Progenitor cell of endocrine pancreas (in vitro differentiated cells): ENCODE measurements around the gene TMEM116. TPM values are rescaled to one million over a fixed set of nuclear protein-coding genes. Genes with fewer than 3 reads are reported as not detected.

Experiments used
- DNase-seq: peaks from one replicate; pipeline ENCODE4 v3.0.0; 2021; ENCODE audit warnings: low spot score; ENCODE audit not compliant: unreplicated experiment
- H3K27ac Mint-ChIP-seq: 2 replicates; pipeline ENCODE4 v1.8.0; 2021; ENCODE audit warnings: mild to moderate bottlenecking, moderate library complexity, mixed read lengths
- H3K27me3 Mint-ChIP-seq: 2 replicates; pipeline ENCODE4 v1.8.0; 2021; ENCODE audit warnings: mixed read lengths
- H3K36me3 Mint-ChIP-seq: 2 replicates; pipeline ENCODE4 v1.8.0; 2022; ENCODE audit warnings: mixed read lengths; ENCODE audit not compliant: insufficient read depth
- H3K4me1 Mint-ChIP-seq: 2 replicates; pipeline ENCODE4 v1.8.0; 2021; ENCODE audit warnings: low read depth, mixed read lengths
- H3K4me3 Mint-ChIP-seq: 2 replicates; pipeline ENCODE4 v1.8.0; 2021; ENCODE audit warnings: low read depth, mild to moderate bottlenecking, moderate library complexity, mixed read lengths
- H3K9me3 Mint-ChIP-seq: 2 replicates; pipeline ENCODE4 v1.8.0; 2021; ENCODE audit warnings: low read depth, mixed read lengths
- CTCF ChIP-seq: fragments of 200-600 bp; sonication (generic); IDR thresholded peaks from one replicate; pipeline ENCODE4 v1.5.0; 2021; ENCODE audit warnings: antibody characterized with exemption, mild to moderate bottlenecking; ENCODE audit not compliant: unreplicated experiment
- total RNA-seq: library from RNA; stranded (reverse); gene quantifications from 2 replicates; pipeline ENCODE4 v1.2.1, GENCODE V29; 2021

The TMEM116 gene
- total RNA-seq, 1 donor from 2014 or later, result 13.1 TPM

- no peak for TF ChIP-seq CTCF
- Mint-ChIP-seq H3K9me3 (no peaks in the 10 kb centered on the region), H3K4me3 (no peak overlapping the region), H3K36me3 (peaks cover 22% of the 10 kb centered on the region), H3K27ac (no peak overlapping the region), H3K27me3 (no peaks in the 10 kb centered on the region), H3K4me1 (no peaks in the 10 kb centered on the region)
- DNase-seq, result no peak
Measured at GRCh38 chr12:112035219-112035785, 22.3 kb upstream of the TMEM116 start.

- no peaks in the 10 kb centered on the region for H3K9me3 Mint-ChIP-seq
- no peaks in the 10 kb centered on the region for H3K27me3 Mint-ChIP-seq
- H3K4me1 Mint-ChIP-seq, result no peaks in the 10 kb centered on the region
- no peak overlapping the region for H3K4me3 Mint-ChIP-seq
- H3K36me3 Mint-ChIP-seq, result peaks cover 13% of the 10 kb centered on the region
- TF ChIP-seq CTCF, result no peak
- DNase-seq, result no peak
- H3K27ac Mint-ChIP-seq, result peak overlapping the region; percentile 84
Measured at GRCh38 chr12:112032292-112032691, 19.3 kb upstream of the TMEM116 start.

GRCh38 chr12:112031472-112031871, 18.5 kb upstream of the TMEM116 start:
- Mint-ChIP-seq H3K36me3 (peaks cover 12% of the 10 kb centered on the region), H3K9me3 (no peaks in the 10 kb centered on the region), H3K27me3 (no peaks in the 10 kb centered on the region), H3K4me1 (no peaks in the 10 kb centered on the region), H3K27ac (peak overlapping the region; percentile 38), H3K4me3 (no peak overlapping the region)
- DNase-seq, result no peak
- no peak for TF ChIP-seq CTCF

GRCh38 chr12:112029301-112029700, 16.3 kb upstream of the TMEM116 start:
- no peaks in the 10 kb centered on the region for H3K4me1 Mint-ChIP-seq
- H3K36me3 Mint-ChIP-seq, result peaks cover 16% of the 10 kb centered on the region
- TF ChIP-seq CTCF, result no peak
- DNase-seq, result no peak
- no peak overlapping the region for H3K4me3 Mint-ChIP-seq
- H3K27ac Mint-ChIP-seq, result no peak overlapping the region
- no peaks in the 10 kb centered on the region for H3K27me3 Mint-ChIP-seq
- H3K9me3 Mint-ChIP-seq, result no peaks in the 10 kb centered on the region

- no peak for DNase-seq
- no peak for TF ChIP-seq CTCF
- Mint-ChIP-seq H3K9me3 (no peaks in the 10 kb centered on the region), H3K27me3 (no peaks in the 10 kb centered on the region), H3K36me3 (peaks cover 22% of the 10 kb centered on the region), H3K27ac (peak overlapping the region; percentile 26), H3K4me1 (no peaks in the 10 kb centered on the region), H3K4me3 (no peak overlapping the region)
Measured at GRCh38 chr12:112025808-112026375, 12.9 kb upstream of the TMEM116 start.
